GM12874 (cell line): Measurements from ENCODE around the gene ME3.

ENCODE experiments used
- CTCF ChIP-seq: IDR thresholded peaks from 2 replicates; pipeline ENCODE4 v1.5.1; 2011; ENCODE audit warnings: low read depth, mild to moderate bottlenecking, control low read depth, low read length, moderate library complexity; ENCODE audit not compliant: insufficient read depth

ME3 gene

GRCh38 chr11:86625981-86626380 lies 46.4 kb downstream of the ME3 start:
- no peak for TF ChIP-seq CTCF

GRCh38 chr11:86625544-86625943 lies 46.9 kb downstream of the ME3 start:
- no peak for TF ChIP-seq CTCF

GRCh38 chr11:86624366-86624765 lies 48.0 kb downstream of the ME3 start:
- no peak for TF ChIP-seq CTCF

- no peak for TF ChIP-seq CTCF
These were observed 48.7 kb downstream of the ME3 start for GRCh38 chr11:86623736-86624135.

GRCh38 chr11:86623041-86623621 lies 49.3 kb downstream of the ME3 start:
- TF ChIP-seq CTCF = no peak

GRCh38 chr11:86621854-86622253 lies 50.6 kb downstream of the ME3 start:
- no peak for TF ChIP-seq CTCF

GRCh38 chr11:86620891-86621521 lies 51.4 kb downstream of the ME3 start:
- no peak for TF ChIP-seq CTCF

GRCh38 chr11:86617502-86617901 lies 54.9 kb downstream of the ME3 start:
- no peak for TF ChIP-seq CTCF
